Measurements from ENCODE around the gene ACTG1.

- no peak for TF ChIP-seq POLR2A (IDR thresholded peaks at IDR 0.05)
- no peak for TF ChIP-seq CTCF (IDR thresholded peaks at IDR 0.05)
These were observed 34.5 kb downstream of the ACTG1 start for GRCh38 chr17:81478119-81478518.
